ENCODE measurements around the gene VTI1A.

GRCh38 chr10:112782200-112782907 lies 335.3 kb downstream of the VTI1A start:
- TF ChIP-seq, protein P1, sequence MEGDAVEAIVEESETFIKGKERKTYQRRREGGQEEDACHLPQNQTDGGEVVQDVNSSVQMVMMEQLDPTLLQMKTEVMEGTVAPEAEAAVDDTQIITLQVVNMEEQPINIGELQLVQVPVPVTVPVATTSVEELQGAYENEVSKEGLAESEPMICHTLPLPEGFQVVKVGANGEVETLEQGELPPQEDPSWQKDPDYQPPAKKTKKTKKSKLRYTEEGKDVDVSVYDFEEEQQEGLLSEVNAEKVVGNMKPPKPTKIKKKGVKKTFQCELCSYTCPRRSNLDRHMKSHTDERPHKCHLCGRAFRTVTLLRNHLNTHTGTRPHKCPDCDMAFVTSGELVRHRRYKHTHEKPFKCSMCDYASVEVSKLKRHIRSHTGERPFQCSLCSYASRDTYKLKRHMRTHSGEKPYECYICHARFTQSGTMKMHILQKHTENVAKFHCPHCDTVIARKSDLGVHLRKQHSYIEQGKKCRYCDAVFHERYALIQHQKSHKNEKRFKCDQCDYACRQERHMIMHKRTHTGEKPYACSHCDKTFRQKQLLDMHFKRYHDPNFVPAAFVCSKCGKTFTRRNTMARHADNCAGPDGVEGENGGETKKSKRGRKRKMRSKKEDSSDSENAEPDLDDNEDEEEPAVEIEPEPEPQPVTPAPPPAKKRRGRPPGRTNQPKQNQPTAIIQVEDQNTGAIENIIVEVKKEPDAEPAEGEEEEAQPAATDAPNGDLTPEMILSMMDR (IDR thresholded peaks at IDR 0.05) = no peak
- TF ChIP-seq POLR2A (IDR thresholded peaks at IDR 0.05) (no peak), POLR2AphosphoS5 (IDR thresholded peaks at IDR 0.05) (no peak), EP300 (IDR thresholded peaks at IDR 0.05) (no peak)

Data from upper lobe of left lung (tissue), 4 donors.